Measurements from ENCODE around the gene PALLD.

DNA sequence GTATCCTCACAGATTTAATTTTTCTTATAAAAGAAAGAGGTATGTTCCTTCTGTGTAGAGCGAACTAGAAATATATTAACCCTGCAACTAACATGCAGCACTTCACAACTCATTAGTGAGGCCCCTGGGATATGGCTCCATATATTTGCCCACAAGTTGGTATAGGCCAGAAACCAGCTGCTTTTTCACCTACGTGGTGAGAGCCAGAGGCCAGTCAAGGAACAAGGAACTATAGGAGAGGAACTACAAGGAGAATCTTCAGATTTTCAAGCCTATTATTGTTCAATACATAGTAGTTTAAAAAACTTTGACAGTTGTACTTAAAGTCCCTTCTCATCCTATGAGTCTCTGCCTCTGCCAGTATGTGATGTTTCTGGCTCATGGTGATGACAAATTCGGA, 307.3 kb downstream of the PALLD start:
- TF ChIP-seq, protein P1, sequence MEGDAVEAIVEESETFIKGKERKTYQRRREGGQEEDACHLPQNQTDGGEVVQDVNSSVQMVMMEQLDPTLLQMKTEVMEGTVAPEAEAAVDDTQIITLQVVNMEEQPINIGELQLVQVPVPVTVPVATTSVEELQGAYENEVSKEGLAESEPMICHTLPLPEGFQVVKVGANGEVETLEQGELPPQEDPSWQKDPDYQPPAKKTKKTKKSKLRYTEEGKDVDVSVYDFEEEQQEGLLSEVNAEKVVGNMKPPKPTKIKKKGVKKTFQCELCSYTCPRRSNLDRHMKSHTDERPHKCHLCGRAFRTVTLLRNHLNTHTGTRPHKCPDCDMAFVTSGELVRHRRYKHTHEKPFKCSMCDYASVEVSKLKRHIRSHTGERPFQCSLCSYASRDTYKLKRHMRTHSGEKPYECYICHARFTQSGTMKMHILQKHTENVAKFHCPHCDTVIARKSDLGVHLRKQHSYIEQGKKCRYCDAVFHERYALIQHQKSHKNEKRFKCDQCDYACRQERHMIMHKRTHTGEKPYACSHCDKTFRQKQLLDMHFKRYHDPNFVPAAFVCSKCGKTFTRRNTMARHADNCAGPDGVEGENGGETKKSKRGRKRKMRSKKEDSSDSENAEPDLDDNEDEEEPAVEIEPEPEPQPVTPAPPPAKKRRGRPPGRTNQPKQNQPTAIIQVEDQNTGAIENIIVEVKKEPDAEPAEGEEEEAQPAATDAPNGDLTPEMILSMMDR (IDR thresholded peaks at IDR 0.05) = no peak
- TF ChIP-seq POLR2A (IDR thresholded peaks at IDR 0.05) = no peak

Measured in esophagus squamous epithelium (tissue), 4 donors.